ENCODE measurements around the gene ARHGAP8.

DNA sequence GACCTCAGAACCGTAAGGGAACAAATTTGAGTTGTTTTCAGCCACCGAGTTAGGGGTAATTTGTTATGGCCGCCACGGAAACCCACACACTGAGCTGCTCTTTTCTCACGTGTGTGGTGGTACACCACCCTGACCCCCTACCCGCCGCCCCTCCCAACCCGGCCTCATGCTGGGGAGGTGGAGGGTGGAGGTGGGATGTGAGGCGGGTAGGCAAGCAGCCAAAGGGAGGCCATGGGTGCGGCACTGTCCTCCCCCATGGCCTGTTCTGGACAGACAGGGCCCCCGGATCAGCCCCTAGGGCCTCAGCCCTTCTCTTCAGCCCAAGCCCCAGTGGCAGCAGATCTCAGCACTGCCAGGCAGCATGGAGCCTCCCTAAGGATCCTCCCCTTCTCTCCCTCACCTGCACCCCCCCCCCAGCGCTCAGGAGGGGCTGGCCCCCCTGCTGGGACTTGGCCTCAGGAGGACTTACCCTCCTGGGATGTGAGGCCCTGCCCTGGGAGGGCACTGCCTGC lies 42.4 kb upstream of the ARHGAP8 start:
- TF ChIP-seq EZH2 (IDR thresholded peaks at IDR 0.05) (no peak), POLR2AphosphoS5 (IDR thresholded peaks at IDR 0.05; ENCODE audit: borderline replicate concordance, low read depth, low read length) (no peak)

Measured in SK-N-MC (cell line).